HepG2 (cell line): ENCODE results near the gene BICDL2. TPM values are rescaled to one million over a fixed set of nuclear protein-coding genes. Genes with fewer than 3 reads are reported as not detected.

Experiments used
- ARNT2 ChIP-seq: sonication (generic); formaldehyde crosslinking; IDR thresholded peaks from 2 replicates; pipeline ENCODE4 v1.8.0; 2022; ENCODE audit warnings: mild to moderate bottlenecking, low read depth, missing genetic modification reagents, moderate library complexity
- CCAR2 ChIP-seq: fragments of 200-400 bp; formaldehyde crosslinking; optimal IDR thresholded peaks from 2 replicates; pipeline ENCODE3; 2018; ENCODE audit warnings: low read depth, mild to moderate bottlenecking, low read length, moderate library complexity
- DDIT3 ChIP-seq: sonication (generic); formaldehyde crosslinking; IDR thresholded peaks from 2 replicates; pipeline ENCODE4 v1.4.0; 2020; ENCODE audit warnings: mild to moderate bottlenecking, missing genetic modification reagents
- ETS1 ChIP-seq: sonication (generic); formaldehyde crosslinking; IDR thresholded peaks from 2 replicates; pipeline ENCODE4 v1.4.0; 2020; ENCODE audit warnings: missing genetic modification reagents
- HINFP ChIP-seq: sonication (generic); formaldehyde crosslinking; IDR thresholded peaks from 2 replicates; pipeline ENCODE4 v1.4.0; 2020; ENCODE audit warnings: low read depth, mild to moderate bottlenecking, missing genetic modification reagents
- MED13 ChIP-seq: sonication (generic); formaldehyde crosslinking; IDR thresholded peaks from 2 replicates; pipeline ENCODE4 v1.5.0; 2020; ENCODE audit warnings: missing genetic modification reagents
- MTF1 ChIP-seq: sonication (generic); formaldehyde crosslinking; IDR thresholded peaks from 2 replicates; pipeline ENCODE4 v1.5.0; 2020; ENCODE audit warnings: missing genetic modification reagents
- RXRB ChIP-seq: IDR thresholded peaks from 2 replicates; pipeline ENCODE4 v1.6.1; 2016; ENCODE audit warnings: borderline replicate concordance, missing genetic modification reagents, missing compliant biosample characterization
- ZNF30 ChIP-seq: sonication (generic); formaldehyde crosslinking; IDR thresholded peaks from 2 replicates; pipeline ENCODE4 v1.5.0; 2020; ENCODE audit warnings: mild to moderate bottlenecking, missing genetic modification reagents
- ZNF678 ChIP-seq: sonication (generic); formaldehyde crosslinking; IDR thresholded peaks from 2 replicates; pipeline ENCODE4 v1.4.0; 2020; ENCODE audit warnings: mild to moderate bottlenecking, missing genetic modification reagents
- polyA plus RNA-seq, 8 experiments: library from polyadenylated mRNA; depleted of rRNA in 3 of 8; stranded (reverse) in 7 of 8; unstranded in 1 of 8; fragments of >200 nt; fragmentation: Illumina TruSeq in 4 of 8; extraction: Trizol in 4 of 8; gene quantifications; 2 replicates each; pipeline versions ENCODE4 v1.2.1 to v1.2.3, GENCODE V29; 2011 to 2016; ENCODE audit warnings: low read depth in 4 of 8, missing spikeins in 1 of 8, mixed read lengths in 1 of 8; ENCODE audit not compliant: insufficient read depth in 1 of 8
- total RNA-seq, 5 experiments: library from RNA; depleted of rRNA; stranded (reverse); fragments of >200 nt; fragmentation: Illumina TruSeq; extraction: Trizol; gene quantifications; 2 replicates each; pipeline ENCODE4 v1.2.3, GENCODE V29; 2016; ENCODE audit warnings: low read depth in 1 of 5
- TF ChIP-seq, protein P1 (sequence below): sonication (generic); formaldehyde crosslinking; IDR thresholded peaks from 2 replicates; pipeline ENCODE4 v1.5.0; 2020; ENCODE audit warnings: mild to moderate bottlenecking, missing genetic modification reagents, borderline replicate concordance
- TF ChIP-seq, protein P2 (sequence below): sonication (generic); formaldehyde crosslinking; IDR thresholded peaks from 2 replicates; pipeline ENCODE4 v1.4.0; 2020; ENCODE audit warnings: missing genetic modification reagents

Gene BICDL2
- total and polyA plus RNA-seq, 2 of the 13 experiments (the other 11 are each of a cell fraction or from before 2014, with no cell fraction given), result 0.12 TPM; not detected in 1

- TF ChIP-seq ETS1 (0 out of 2 replicates have a peak, but pooled peaks have one; percentile 75), MED13 (CRISPR knock-in tag) (no peak), HINFP (CRISPR knock-in tag) (peak; percentile 58; the same call in 1 of the 2 replicates), DDIT3 (no peak), ZNF30 (CRISPR knock-in tag) (0 out of 2 replicates have a peak, but pooled peaks have one; percentile 35), RXRB (no peak), ZNF678 (CRISPR knock-in tag) (no peak), MTF1 (0 out of 2 replicates have a peak, but pooled peaks have one; percentile 17), ARNT2 (CRISPR knock-in tag) (peak; percentile 54; the same call in 1 of the 2 replicates), CCAR2 (no peak)
- TF ChIP-seq, protein P1, sequence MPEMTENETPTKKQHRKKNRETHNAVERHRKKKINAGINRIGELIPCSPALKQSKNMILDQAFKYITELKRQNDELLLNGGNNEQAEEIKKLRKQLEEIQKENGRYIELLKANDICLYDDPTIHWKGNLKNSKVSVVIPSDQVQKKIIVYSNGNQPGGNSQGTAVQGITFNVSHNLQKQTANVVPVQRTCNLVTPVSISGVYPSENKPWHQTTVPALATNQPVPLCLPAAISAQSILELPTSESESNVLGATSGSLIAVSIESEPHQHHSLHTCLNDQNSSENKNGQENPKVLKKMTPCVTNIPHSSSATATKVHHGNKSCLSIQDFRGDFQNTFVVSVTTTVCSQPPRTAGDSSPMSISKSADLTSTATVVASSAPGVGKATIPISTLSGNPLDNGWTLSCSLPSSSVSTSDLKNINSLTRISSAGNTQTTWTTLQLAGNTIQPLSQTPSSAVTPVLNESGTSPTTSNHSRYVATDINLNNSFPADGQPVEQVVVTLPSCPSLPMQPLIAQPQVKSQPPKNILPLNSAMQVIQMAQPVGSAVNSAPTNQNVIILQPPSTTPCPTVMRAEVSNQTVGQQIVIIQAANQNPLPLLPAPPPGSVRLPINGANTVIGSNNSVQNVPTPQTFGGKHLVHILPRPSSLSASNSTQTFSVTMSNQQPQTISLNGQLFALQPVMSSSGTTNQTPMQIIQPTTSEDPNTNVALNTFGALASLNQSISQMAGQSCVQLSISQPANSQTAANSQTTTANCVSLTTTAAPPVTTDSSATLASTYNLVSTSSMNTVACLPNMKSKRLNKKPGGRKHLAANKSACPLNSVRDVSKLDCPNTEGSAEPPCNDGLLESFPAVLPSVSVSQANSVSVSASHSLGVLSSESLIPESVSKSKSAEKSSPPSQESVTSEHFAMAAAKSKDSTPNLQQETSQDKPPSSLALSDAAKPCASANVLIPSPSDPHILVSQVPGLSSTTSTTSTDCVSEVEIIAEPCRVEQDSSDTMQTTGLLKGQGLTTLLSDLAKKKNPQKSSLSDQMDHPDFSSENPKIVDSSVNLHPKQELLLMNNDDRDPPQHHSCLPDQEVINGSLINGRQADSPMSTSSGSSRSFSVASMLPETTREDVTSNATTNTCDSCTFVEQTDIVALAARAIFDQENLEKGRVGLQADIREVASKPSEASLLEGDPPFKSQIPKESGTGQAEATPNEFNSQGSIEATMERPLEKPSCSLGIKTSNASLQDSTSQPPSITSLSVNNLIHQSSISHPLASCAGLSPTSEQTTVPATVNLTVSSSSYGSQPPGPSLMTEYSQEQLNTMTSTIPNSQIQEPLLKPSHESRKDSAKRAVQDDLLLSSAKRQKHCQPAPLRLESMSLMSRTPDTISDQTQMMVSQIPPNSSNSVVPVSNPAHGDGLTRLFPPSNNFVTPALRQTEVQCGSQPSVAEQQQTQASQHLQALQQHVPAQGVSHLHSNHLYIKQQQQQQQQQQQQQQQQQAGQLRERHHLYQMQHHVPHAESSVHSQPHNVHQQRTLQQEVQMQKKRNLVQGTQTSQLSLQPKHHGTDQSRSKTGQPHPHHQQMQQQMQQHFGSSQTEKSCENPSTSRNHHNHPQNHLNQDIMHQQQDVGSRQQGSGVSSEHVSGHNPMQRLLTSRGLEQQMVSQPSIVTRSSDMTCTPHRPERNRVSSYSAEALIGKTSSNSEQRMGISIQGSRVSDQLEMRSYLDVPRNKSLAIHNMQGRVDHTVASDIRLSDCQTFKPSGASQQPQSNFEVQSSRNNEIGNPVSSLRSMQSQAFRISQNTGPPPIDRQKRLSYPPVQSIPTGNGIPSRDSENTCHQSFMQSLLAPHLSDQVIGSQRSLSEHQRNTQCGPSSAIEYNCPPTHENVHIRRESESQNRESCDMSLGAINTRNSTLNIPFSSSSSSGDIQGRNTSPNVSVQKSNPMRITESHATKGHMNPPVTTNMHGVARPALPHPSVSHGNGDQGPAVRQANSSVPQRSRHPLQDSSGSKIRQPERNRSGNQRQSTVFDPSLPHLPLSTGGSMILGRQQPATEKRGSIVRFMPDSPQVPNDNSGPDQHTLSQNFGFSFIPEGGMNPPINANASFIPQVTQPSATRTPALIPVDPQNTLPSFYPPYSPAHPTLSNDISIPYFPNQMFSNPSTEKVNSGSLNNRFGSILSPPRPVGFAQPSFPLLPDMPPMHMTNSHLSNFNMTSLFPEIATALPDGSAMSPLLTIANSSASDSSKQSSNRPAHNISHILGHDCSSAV (CRISPR knock-in tag), result no peak
- TF ChIP-seq, protein P2, sequence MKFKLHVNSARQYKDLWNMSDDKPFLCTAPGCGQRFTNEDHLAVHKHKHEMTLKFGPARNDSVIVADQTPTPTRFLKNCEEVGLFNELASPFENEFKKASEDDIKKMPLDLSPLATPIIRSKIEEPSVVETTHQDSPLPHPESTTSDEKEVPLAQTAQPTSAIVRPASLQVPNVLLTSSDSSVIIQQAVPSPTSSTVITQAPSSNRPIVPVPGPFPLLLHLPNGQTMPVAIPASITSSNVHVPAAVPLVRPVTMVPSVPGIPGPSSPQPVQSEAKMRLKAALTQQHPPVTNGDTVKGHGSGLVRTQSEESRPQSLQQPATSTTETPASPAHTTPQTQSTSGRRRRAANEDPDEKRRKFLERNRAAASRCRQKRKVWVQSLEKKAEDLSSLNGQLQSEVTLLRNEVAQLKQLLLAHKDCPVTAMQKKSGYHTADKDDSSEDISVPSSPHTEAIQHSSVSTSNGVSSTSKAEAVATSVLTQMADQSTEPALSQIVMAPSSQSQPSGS (CRISPR knock-in tag), result no peak
These were observed 56.2 kb downstream of the BICDL2 start, which contains the start of gene PKMYT1 (continued) for GRCh38 chr16:2980227-2981176.
